HepG2 (cell line): ENCODE data around the gene RBPJ. TPM values are rescaled to one million over a fixed set of nuclear protein-coding genes. Genes with fewer than 3 reads are reported as not detected.
A peak's percentile ranks its signal among the peaks of the same experiment; 100 is the strongest.

Experiments used
- CBX2 ChIP-seq, 2 experiments: fragments of 200-600 bp in 1 of 2; sonication (generic); formaldehyde crosslinking in 1 of 2; IDR thresholded peaks; 2 replicates each; pipeline versions ENCODE4 v1.7.0 to v1.8.1; 2018 to 2022; ENCODE audit warnings: low read depth in 2 of 2, low read length in 1 of 2, mild to moderate bottlenecking in 1 of 2, missing genetic modification reagents in 1 of 2
- DNMT1 ChIP-seq: sonication (generic); formaldehyde crosslinking; IDR thresholded peaks from 2 replicates; pipeline ENCODE4 v1.5.1; 2020; ENCODE audit warnings: mild to moderate bottlenecking, missing genetic modification reagents
- GATAD1 ChIP-seq: IDR thresholded peaks from 2 replicates; pipeline ENCODE4 v1.6.1; 2016; ENCODE audit warnings: missing genetic modification reagents, missing compliant biosample characterization
- HNF4G ChIP-seq, 2 experiments: sonication (generic) in 1 of 2; formaldehyde crosslinking in 1 of 2; IDR thresholded peaks; 2 replicates each; pipeline versions ENCODE4 v1.4.0 to v1.6.1; 2011 to 2020; ENCODE audit warnings: borderline replicate concordance in 2 of 2, low read depth in 2 of 2, mild to moderate bottlenecking in 2 of 2, low read length in 1 of 2, missing genetic modification reagents in 1 of 2, moderate library complexity in 1 of 2
- HOXD1 ChIP-seq: sonication (generic); formaldehyde crosslinking; IDR thresholded peaks from 2 replicates; pipeline ENCODE4 v1.5.0; 2020; ENCODE audit warnings: missing genetic modification reagents
- KMT2B ChIP-seq: IDR thresholded peaks from 2 replicates; pipeline ENCODE4 v1.6.1; 2016; ENCODE audit warnings: missing genetic modification reagents, missing compliant biosample characterization
- NAIF1 ChIP-seq: sonication (generic); formaldehyde crosslinking; IDR thresholded peaks from 2 replicates; pipeline ENCODE4 v1.5.0; 2020; ENCODE audit warnings: mild to moderate bottlenecking, missing genetic modification reagents, borderline replicate concordance
- NPAS2 ChIP-seq: sonication (generic); formaldehyde crosslinking; IDR thresholded peaks from 2 replicates; pipeline ENCODE4 v1.8.0; 2022; ENCODE audit warnings: mild to moderate bottlenecking, missing genetic modification reagents, borderline replicate concordance
- SOX5 ChIP-seq: IDR thresholded peaks from 2 replicates; pipeline ENCODE4 v1.6.1; 2016; ENCODE audit warnings: borderline replicate concordance
- TBX3 ChIP-seq: fragments of 450-650 bp; IDR thresholded peaks from 2 replicates; pipeline ENCODE4 v1.6.1; 2017; ENCODE audit warnings: antibody characterized with exemption, mild to moderate bottlenecking, inconsistent platforms, borderline replicate concordance
- ZKSCAN1 ChIP-seq: fragments of 150-350 bp; IDR thresholded peaks from 2 replicates; pipeline ENCODE4 v1.6.1; 2014; ENCODE audit warnings: low read length
- ZNF460 ChIP-seq: sonication (generic); formaldehyde crosslinking; IDR thresholded peaks from 2 replicates; pipeline ENCODE4 v1.5.1; 2020; ENCODE audit warnings: missing genetic modification reagents, mild to moderate bottlenecking, borderline replicate concordance
- ZNF589 ChIP-seq: sonication (generic); formaldehyde crosslinking; conservative IDR thresholded peaks from 2 replicates; pipeline ENCODE4 v1.8.0; 2022; ENCODE audit warnings: mild to moderate bottlenecking, moderate library complexity, missing genetic modification reagents
- ZNF614 ChIP-seq: IDR thresholded peaks from 2 replicates; pipeline ENCODE4 v1.6.1; 2018; ENCODE audit warnings: missing biosample characterization, missing genetic modification reagents, inconsistent platforms, borderline replicate concordance
- ZNF781 ChIP-seq: sonication (generic); formaldehyde crosslinking; IDR thresholded peaks from 2 replicates; pipeline ENCODE4 v1.5.1; 2020; ENCODE audit warnings: borderline replicate concordance, mild to moderate bottlenecking, missing genetic modification reagents; ENCODE audit errors: not compliant biosample characterization
- polyA plus RNA-seq, 8 experiments: library from polyadenylated mRNA; depleted of rRNA in 3 of 8; stranded (reverse) in 7 of 8; unstranded in 1 of 8; fragments of >200 nt; fragmentation: Illumina TruSeq in 4 of 8; extraction: Trizol in 4 of 8; gene quantifications; 2 replicates each; pipeline versions ENCODE4 v1.2.1 to v1.2.3, GENCODE V29; 2011 to 2016; ENCODE audit warnings: low read depth in 4 of 8, missing spikeins in 1 of 8, mixed read lengths in 1 of 8; ENCODE audit not compliant: insufficient read depth in 1 of 8
- total RNA-seq, 5 experiments: library from RNA; depleted of rRNA; stranded (reverse); fragments of >200 nt; fragmentation: Illumina TruSeq; extraction: Trizol; gene quantifications; 2 replicates each; pipeline ENCODE4 v1.2.3, GENCODE V29; 2016; ENCODE audit warnings: low read depth in 1 of 5
- TF ChIP-seq, protein P1 (sequence below): sonication (generic); formaldehyde crosslinking; IDR thresholded peaks from 2 replicates; pipeline ENCODE4 v1.4.0; 2020; ENCODE audit warnings: missing genetic modification reagents, mild to moderate bottlenecking, borderline replicate concordance
- TF ChIP-seq, protein P2 (sequence below): sonication (generic); formaldehyde crosslinking; IDR thresholded peaks from 2 replicates; pipeline ENCODE4 v1.4.0; 2020; ENCODE audit warnings: missing genetic modification reagents
- TF ChIP-seq, protein P3 (sequence below): sonication (generic); formaldehyde crosslinking; IDR thresholded peaks from 2 replicates; pipeline ENCODE4 v1.4.0; 2020; ENCODE audit warnings: missing genetic modification reagents

The RBPJ gene
- total and polyA plus RNA-seq, 2 of the 13 experiments (the other 11 are each of a cell fraction or from before 2014, with no cell fraction given), result 25.9 to 33.2 TPM

DNA sequence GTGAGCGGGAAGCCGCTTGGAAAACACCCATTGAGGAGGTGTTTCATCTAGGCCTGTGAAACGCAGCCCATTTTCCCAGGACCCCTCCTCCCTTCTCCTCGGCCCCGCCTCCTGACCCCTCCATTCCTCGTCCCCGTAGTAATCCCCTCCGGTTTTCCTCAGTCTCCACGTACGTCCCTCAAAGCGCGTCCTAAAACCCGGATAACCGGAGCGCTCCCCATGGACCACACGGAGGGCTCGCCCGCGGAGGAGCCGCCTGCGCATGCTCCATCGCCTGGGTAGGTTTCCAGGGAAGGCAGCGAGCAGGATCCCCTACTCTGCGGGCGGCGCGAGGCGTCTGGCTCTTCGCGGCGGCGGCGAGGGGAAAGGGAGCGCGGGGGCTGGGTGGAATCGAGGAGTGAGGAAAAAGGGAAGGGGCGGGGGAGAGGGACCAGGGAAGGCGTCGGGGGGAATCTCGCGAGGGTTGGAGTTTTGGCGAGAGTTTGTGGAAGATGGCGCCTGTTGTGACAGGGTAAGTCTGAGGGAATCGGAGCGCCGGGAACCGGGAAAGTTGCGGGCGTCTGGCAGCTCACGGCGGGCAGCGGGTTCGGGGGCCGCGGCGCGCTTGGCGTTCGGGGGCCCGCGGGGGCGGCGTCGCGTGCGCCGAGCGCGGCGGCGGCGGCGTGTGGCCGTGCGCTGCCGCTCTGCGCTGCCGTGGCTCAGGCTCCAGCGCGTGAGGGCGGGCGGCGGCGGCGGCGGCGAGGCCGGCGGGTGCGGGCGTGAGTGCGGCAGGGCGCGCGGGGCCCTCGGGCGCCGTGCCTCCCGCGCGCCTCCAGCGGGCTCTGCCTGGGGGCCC, at the start of gene RBPJ (continued):
- peak; percentile 88 for TF ChIP-seq KMT2B (CRISPR knock-in tag)
- TF ChIP-seq CBX2 (IDR thresholded peaks at IDR 0.05; ENCODE audit: low read depth, low read length), result no peak
- TF ChIP-seq CBX2 (CRISPR knock-in tag; IDR thresholded peaks at IDR 0.05; ENCODE audit: low read depth), result no peak
- TF ChIP-seq NPAS2 (CRISPR knock-in tag), result no peak
- TF ChIP-seq, protein P1, sequence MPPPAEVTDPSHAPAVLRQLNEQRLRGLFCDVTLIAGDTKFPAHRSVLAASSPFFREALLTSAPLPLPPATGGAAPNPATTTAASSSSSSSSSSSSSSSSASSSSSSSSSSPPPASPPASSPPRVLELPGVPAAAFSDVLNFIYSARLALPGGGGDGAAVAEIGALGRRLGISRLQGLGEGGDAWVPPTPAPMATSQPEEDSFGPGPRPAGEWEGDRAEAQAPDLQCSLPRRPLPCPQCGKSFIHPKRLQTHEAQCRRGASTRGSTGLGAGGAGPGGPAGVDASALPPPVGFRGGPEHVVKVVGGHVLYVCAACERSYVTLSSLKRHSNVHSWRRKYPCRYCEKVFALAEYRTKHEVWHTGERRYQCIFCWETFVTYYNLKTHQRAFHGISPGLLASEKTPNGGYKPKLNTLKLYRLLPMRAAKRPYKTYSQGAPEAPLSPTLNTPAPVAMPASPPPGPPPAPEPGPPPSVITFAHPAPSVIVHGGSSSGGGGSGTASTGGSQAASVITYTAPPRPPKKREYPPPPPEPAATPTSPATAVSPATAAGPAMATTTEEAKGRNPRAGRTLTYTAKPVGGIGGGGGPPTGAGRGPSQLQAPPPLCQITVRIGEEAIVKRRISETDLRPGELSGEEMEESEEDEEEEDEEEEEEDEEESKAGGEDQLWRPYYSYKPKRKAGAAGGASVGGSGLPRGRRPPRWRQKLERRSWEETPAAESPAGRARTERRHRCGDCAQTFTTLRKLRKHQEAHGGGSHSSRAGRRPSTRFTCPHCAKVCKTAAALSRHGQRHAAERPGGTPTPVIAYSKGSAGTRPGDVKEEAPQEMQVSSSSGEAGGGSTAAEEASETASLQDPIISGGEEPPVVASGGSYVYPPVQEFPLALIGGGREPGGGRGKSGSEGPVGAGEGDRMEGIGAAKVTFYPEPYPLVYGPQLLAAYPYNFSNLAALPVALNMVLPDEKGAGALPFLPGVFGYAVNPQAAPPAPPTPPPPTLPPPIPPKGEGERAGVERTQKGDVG (CRISPR knock-in tag), result 0 out of 2 replicates have a peak, but pooled peaks have one; percentile 30
- TF ChIP-seq NAIF1 (CRISPR knock-in tag), result no peak; the same call in 1 of the 2 replicates
- peak; percentile 78; the same call in 1 of the 2 replicates for TF ChIP-seq ZNF614 (CRISPR knock-in tag)
- TF ChIP-seq, protein P2, sequence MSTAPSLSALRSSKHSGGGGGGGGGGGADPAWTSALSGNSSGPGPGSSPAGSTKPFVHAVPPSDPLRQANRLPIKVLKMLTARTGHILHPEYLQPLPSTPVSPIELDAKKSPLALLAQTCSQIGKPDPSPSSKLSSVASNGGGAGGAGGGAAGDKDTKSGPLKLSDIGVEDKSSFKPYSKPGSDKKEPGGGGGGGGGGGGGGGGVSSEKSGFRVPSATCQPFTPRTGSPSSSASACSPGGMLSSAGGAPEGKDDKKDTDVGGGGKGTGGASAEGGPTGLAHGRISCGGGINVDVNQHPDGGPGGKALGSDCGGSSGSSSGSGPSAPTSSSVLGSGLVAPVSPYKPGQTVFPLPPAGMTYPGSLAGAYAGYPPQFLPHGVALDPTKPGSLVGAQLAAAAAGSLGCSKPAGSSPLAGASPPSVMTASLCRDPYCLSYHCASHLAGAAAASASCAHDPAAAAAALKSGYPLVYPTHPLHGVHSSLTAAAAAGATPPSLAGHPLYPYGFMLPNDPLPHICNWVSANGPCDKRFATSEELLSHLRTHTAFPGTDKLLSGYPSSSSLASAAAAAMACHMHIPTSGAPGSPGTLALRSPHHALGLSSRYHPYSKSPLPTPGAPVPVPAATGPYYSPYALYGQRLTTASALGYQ (CRISPR knock-in tag), result no peak
- TF ChIP-seq ZNF460 (CRISPR knock-in tag), result no peak
- peak; percentile 72; the same call in 1 of the 2 replicates for TF ChIP-seq ZNF589
- TF ChIP-seq HOXD1 (CRISPR knock-in tag), result peak; percentile 44; the same call in 1 of the 2 replicates
- peak; percentile 85 for TF ChIP-seq GATAD1
- no peak for TF ChIP-seq ZKSCAN1
- TF ChIP-seq TBX3, result peak; percentile 74; the same call in 1 of the 2 replicates
- TF ChIP-seq DNMT1 (CRISPR knock-in tag), result no peak
- peak; percentile 16; the same call in 1 of the 2 replicates for TF ChIP-seq SOX5 (CRISPR knock-in tag)
- TF ChIP-seq HNF4G (IDR thresholded peaks at IDR 0.05; ENCODE audit: borderline replicate concordance, low read depth, low read length), result no peak
- peak; percentile 67 for TF ChIP-seq HNF4G (CRISPR knock-in tag; IDR thresholded peaks at IDR 0.05; ENCODE audit: borderline replicate concordance, low read depth)
- TF ChIP-seq ZNF781 (CRISPR knock-in tag), result peak; percentile 37
- TF ChIP-seq, protein P3, sequence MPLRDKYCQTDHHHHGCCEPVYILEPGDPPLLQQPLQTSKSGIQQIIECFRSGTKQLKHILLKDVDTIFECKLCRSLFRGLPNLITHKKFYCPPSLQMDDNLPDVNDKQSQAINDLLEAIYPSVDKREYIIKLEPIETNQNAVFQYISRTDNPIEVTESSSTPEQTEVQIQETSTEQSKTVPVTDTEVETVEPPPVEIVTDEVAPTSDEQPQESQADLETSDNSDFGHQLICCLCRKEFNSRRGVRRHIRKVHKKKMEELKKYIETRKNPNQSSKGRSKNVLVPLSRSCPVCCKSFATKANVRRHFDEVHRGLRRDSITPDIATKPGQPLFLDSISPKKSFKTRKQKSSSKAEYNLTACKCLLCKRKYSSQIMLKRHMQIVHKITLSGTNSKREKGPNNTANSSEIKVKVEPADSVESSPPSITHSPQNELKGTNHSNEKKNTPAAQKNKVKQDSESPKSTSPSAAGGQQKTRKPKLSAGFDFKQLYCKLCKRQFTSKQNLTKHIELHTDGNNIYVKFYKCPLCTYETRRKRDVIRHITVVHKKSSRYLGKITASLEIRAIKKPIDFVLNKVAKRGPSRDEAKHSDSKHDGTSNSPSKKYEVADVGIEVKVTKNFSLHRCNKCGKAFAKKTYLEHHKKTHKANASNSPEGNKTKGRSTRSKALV (CRISPR knock-in tag), result no peak
